Body of pancreas (tissue), 4 donors: Measurements from ENCODE around the gene RHBDL1. TPM values are rescaled to one million over a fixed set of nuclear protein-coding genes. Genes with fewer than 3 reads are reported as not detected.

Experiments
- ATAC-seq: fragments of 150-250 bp; one replicate; pipeline ENCODE4 v1.9.1; 2016
- DNase-seq, 4 donors: peaks; one replicate each; pipeline ENCODE4 v3.0.0-alpha.2; 2019
- H3K27ac ChIP-seq, 4 donors: fragments of 200-600 bp; sonication (generic); 1 replicate in 3 of 4; 2 replicates in 1 of 4; pipeline versions ENCODE4 v1.5.1 to v1.6.1; 2016 to 2019; ENCODE audit warnings: mild to moderate bottlenecking in 1 of 4, mixed read lengths in 1 of 4, moderate library complexity in 1 of 4
- H3K27me3 ChIP-seq, 2 donors: fragments of 200-600 bp; sonication (generic); one replicate each; pipeline ENCODE4 v1.6.0; 2016; ENCODE audit warnings: mild to moderate bottlenecking in 1 of 2
- H3K36me3 ChIP-seq, 2 donors: fragments of 200-600 bp; sonication (generic); replicated peaks in 1 of 2; 2 replicates each; pipeline ENCODE4 v1.5.1; 2016; ENCODE audit warnings: low read depth in 2 of 2; ENCODE audit not compliant: insufficient read depth in 1 of 2
- H3K4me1 ChIP-seq: fragments of 200-600 bp; sonication (generic); one replicate; pipeline ENCODE4 v1.6.0; 2016
- H3K4me3 ChIP-seq, 2 donors: fragments of 200-600 bp; sonication (generic); 1 replicate in 1 of 2; 2 replicates in 1 of 2; pipeline ENCODE4 v1.5.1; 2016 to 2019
- H3K9me3 ChIP-seq, 3 donors: fragments of 200-600 bp; sonication (generic); 1 replicate in 2 of 3; 2 replicates in 1 of 3; pipeline ENCODE4 v1.5.1; 2016
- POLR2A ChIP-seq, 3 donors: fragments of 450-650 bp; IDR thresholded peaks; one replicate each; pipeline ENCODE4 v1.6.1; 2016; ENCODE audit warnings: antibody characterized with exemption in 3 of 3, mild to moderate bottlenecking in 2 of 3
- WGBS, 2 donors: methylation state at CpG; one replicate each; pipeline ENCODE4 v1.1.5; 2017; 5-methylcytosine and 5-hydroxymethylcytosine counted together
- intact Hi-C: fragments of 100-400 bp; cut with DNase I; formaldehyde crosslinking; loops from one replicate; pipeline ENCODE4 v1.15.1; 2023
- total RNA-seq, 2 donors: library from RNA; depleted of rRNA; stranded (reverse); fragments of >200 nt; gene quantifications; one replicate each; pipeline ENCODE4 v1.1.0, GENCODE V29; 2016
- TF ChIP-seq, protein P1 (sequence below), 7 experiments: fragments of 450-650 bp in 4 of 7; fragments of 200-600 bp in 3 of 7; sonication (generic) in 3 of 7; IDR thresholded peaks; one replicate each; pipeline ENCODE4 v1.5.1; 2016 to 2019; ENCODE audit warnings: antibody characterized with exemption in 7 of 7

RHBDL1 gene
- total RNA-seq, 2 donors from 2014 or later: 1.8 to 4.3 TPM

DNA sequence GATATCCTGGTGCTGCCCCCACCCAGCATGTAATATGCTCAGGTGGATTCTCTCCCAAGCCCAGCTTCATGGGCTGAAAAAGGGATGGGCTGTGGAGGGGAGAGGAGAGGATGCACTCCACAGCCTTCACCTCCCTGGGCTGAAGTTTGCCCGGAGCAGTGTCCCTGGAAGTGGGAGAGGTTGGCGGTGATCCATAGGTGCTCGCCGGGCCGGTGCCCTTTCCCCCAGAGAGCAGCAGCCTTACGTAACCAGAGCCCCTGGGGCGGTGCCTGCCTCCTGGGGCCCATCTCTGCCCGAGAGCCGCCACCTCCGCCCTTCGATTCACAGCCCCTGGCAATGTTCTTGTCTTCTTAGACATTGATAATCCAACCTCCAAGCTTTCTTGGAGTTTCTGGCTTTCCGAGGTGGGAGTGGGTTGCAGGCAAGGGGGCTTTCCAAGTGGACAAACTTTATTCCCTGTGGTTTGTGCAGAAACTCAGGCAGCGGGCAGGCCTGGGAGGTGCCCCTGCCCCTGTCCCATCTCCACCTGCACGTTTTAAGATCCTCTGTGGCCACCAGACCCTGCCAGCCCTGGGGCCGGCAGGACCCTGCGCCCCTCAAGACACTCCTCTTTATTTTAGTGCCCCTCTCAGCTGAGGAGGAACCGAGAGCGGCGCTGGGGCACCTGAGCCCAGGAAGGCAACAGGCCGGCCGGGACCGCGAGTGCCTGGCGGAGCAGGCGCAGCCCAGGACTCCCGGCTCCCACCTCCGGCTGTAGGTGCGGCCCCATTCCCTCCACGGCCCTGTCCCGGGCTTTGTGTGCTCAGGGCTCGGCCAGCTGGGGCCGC, 29.4 kb upstream of the RHBDL1 start:
- Histone ChIP-seq H3K9me3 (no peaks in the 10 kb centered on the region), H3K36me3 (no peaks in the 10 kb centered on the region), H3K27ac (peak overlapping the region; percentile 92 to 96 (median 95)), H3K4me1 (peaks cover 89% of the 10 kb centered on the region), H3K27me3 (no peaks in the 10 kb centered on the region), H3K4me3 (no peak overlapping the region)
- WGBS, 2 donors: 71% methylated on average over 25 to 30 of the region's 32 CpGs
- intact Hi-C loops: no loop called here
- ATAC-seq: no peak
- DNase-seq: peak in 2 of 4 donors; percentile 69 to 75
- no peak for TF ChIP-seq POLR2A (IDR thresholded peaks at IDR 0.05)
- TF ChIP-seq, protein P1, sequence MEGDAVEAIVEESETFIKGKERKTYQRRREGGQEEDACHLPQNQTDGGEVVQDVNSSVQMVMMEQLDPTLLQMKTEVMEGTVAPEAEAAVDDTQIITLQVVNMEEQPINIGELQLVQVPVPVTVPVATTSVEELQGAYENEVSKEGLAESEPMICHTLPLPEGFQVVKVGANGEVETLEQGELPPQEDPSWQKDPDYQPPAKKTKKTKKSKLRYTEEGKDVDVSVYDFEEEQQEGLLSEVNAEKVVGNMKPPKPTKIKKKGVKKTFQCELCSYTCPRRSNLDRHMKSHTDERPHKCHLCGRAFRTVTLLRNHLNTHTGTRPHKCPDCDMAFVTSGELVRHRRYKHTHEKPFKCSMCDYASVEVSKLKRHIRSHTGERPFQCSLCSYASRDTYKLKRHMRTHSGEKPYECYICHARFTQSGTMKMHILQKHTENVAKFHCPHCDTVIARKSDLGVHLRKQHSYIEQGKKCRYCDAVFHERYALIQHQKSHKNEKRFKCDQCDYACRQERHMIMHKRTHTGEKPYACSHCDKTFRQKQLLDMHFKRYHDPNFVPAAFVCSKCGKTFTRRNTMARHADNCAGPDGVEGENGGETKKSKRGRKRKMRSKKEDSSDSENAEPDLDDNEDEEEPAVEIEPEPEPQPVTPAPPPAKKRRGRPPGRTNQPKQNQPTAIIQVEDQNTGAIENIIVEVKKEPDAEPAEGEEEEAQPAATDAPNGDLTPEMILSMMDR (IDR thresholded peaks at IDR 0.05): no peak

DNA sequence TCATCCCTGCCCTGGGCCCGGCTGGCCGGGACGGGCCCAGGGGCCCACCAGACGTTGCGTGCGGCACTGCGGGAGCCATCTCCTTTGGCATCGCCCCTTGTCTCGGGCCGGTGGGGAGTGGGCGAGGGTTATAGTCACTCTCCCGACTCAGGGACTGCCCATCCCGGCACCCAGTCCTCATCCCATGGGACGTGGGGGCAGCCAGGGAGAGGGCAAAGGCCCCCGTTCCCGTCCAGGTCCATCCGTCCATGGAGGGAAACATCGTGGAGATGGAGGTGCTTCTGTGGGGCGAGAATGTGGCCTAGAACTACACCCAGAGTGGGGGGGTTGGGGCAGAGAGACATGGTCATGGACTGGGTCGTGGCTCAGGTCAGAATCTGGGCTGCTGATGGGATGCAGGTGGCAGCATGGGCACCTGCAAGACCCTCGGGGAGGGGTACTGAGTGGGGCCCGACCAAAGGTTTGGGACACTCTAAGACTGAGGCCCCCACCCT, 28.7 kb upstream of the RHBDL1 start:
- 71 to 80% methylated on average over 9 to 18 of the region's 22 CpGs for WGBS, 2 donors
- H3K4me1 ChIP-seq: peaks cover 82% of the 10 kb centered on the region
- no peaks in the 10 kb centered on the region for H3K36me3 ChIP-seq
- no peak overlapping the region for H3K4me3 ChIP-seq
- no peaks in the 10 kb centered on the region for H3K9me3 ChIP-seq
- H3K27ac ChIP-seq: peak overlapping the region; percentile 92 to 96 (median 95)
- no peaks in the 10 kb centered on the region for H3K27me3 ChIP-seq
- ATAC-seq (no peak), DNase-seq (no peak)
- TF ChIP-seq POLR2A (IDR thresholded peaks at IDR 0.05): no peak
- TF ChIP-seq, protein P1 (IDR thresholded peaks at IDR 0.05): no peak
- intact Hi-C loops: no loop called here

DNA sequence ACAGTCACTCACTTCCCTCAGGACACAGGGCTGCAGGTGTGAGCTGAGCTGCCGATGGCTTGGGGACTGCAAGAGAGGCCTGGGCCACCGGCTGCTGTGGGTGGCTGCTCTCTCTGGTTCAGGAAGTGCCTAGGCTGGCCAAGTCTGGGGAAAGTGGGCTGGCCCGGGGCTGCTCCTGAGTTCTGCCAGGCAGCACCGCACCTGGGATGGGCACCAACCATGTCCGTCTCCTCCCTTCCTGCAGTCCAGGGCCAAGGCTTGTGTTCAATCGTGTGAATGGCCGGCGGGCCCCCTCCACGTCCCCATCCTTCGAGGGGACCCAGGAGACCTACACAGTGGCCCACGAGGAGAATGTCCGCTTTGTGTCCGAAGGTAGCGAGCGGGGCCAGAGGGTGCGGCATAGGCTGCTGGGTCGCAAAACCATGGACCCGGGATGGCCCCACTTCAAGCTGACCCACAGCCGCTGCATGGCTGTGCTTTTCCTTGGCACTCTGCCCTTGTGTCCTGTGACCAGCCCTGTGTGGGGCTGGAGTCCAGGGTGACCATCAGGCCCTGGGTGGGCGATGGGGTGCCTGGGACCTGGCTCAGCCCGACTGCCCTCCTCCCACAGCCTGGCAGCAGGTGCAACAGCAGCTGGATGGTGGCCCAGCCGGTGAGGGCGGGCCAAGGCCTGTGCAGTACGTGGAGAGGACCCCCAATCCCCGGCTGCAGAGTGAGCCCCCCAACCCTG, 28.1 kb upstream of the RHBDL1 start:
- TF ChIP-seq, protein P1 (IDR thresholded peaks at IDR 0.05): no peak
- no peak for TF ChIP-seq POLR2A (IDR thresholded peaks at IDR 0.05)
- Histone ChIP-seq H3K9me3 (no peaks in the 10 kb centered on the region), H3K27ac (peak overlapping the region; percentile 92 to 96 (median 95)), H3K4me1 (peaks cover 81% of the 10 kb centered on the region), H3K27me3 (no peaks in the 10 kb centered on the region), H3K4me3 (no peak overlapping the region), H3K36me3 (no peaks in the 10 kb centered on the region)
- DNase-seq: peak in 3 of 4 donors; percentile 42 to 64 (median 64)
- intact Hi-C loops: no loop called here
- WGBS, 2 donors: 64 to 68% methylated on average over 9 to 25 of the region's 25 CpGs
- no peak for ATAC-seq

DNA sequence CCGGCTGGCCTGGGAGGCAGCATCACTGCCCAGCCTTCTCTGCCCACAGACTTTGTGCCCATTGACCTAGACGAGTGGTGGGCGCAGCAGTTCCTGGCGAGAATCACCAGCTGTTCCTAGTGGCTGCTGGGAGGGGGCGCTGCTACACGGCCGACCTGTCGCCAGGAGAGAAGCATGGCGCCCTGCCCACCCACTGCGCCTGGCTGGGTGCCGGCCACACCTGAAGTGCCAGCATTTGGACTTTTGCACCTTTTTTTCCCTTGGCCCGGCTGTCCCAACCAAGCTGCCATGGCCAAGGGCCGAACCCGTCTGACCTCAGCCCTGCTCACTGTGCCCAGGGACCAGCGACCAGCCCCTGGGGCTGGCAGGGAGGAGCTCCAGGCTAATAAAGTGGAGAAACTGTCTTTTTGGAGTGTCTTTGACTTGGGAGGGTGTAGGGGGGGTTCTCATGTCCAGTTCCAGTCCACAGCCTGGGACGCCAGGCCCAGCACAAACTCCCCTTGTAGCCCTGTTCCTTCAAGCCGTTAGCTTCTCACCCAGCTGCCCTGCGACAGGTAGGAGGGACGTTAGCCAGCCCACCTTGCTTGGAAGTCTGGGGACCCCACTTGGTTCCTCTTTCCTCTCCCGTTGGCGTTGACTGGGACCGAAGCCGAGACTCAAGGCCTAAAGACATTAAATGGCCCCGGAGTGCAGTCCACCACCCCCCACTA, 27.2 kb upstream of the RHBDL1 start:
- peak overlapping the region in 1 of 2 donors; percentile 70 for H3K4me3 ChIP-seq
- peak; percentile 72 for ATAC-seq
- peak; percentile 88 to 93 (median 92) for DNase-seq
- intact Hi-C loops: no loop called here
- peaks cover 72% of the 10 kb centered on the region for H3K4me1 ChIP-seq
- no peaks in the 10 kb centered on the region for H3K9me3 ChIP-seq
- peak overlapping the region; percentile 92 to 96 (median 95) for H3K27ac ChIP-seq
- no peaks in the 10 kb centered on the region for H3K36me3 ChIP-seq
- WGBS, 2 donors: 18 to 28% methylated on average over 13 to 24 of the region's 24 CpGs
- H3K27me3 ChIP-seq: no peaks in the 10 kb centered on the region
- TF ChIP-seq, protein P1 (IDR thresholded peaks at IDR 0.05): peak in 6 of 7 experiments; percentile 22 to 65 (median 58)
- TF ChIP-seq POLR2A (IDR thresholded peaks at IDR 0.05): no peak
